Stimulated activated CD8-positive, alpha-beta memory T cell treated with anti-CD3 and anti-CD28 coated beads, Interleukin-2, amount 100 ng/mL, for 1 hour (primary cell): ENCODE measurements around the gene GRM6.
A peak's percentile ranks its signal among the peaks of the same experiment; 100 is the strongest.

Experiments used
- DNase-seq, 2 donors: peaks; one replicate each; pipeline ENCODE4 v3.0.0-alpha.2; 2020; ENCODE audit warnings: low read depth in 2 of 2

GRM6 gene

GRCh38 chr5:178994580-178995340 lies at the start of gene GRM6:
GRM6 (minus strand) TSS chr5:178995320; CDS start chr5:178994944, 376 bp downstream.
- no peak for DNase-seq

GRCh38 chr5:179044765-179045164 lies 49.6 kb upstream of the GRM6 start:
- DNase-seq, result no peak

- no peak for DNase-seq
These were observed 38.0 kb upstream of the GRM6 start for GRCh38 chr5:179033004-179033580.

GRCh38 chr5:179023528-179024189 lies 28.5 kb upstream of the GRM6 start, which contains the start of gene ZNF879:
ZNF879 (plus strand) TSS chr5:179023804; CDS start chr5:179025005, 1,201 bp downstream.
- DNase-seq, result peak; percentile 86 to 87

GRCh38 chr5:179008667-179009066 lies 13.5 kb upstream of the GRM6 start:
- no peak for DNase-seq

- no peak for DNase-seq
These were observed 11.4 kb upstream of the GRM6 start for GRCh38 chr5:179006564-179006963.

GRCh38 chr5:178998441-178998840 lies 3.3 kb upstream of the GRM6 start:
- no peak for DNase-seq

GRCh38 chr5:178997191-178997590 lies 2.1 kb upstream of the GRM6 start:
- no peak for DNase-seq

GRCh38 chr5:178996156-178996555 lies 1.0 kb upstream of the GRM6 start:
- DNase-seq, result no peak

GRCh38 chr5:178995341-178995690 lies 196 bp upstream of the GRM6 start:
- DNase-seq, result no peak

- DNase-seq, result no peak
These were observed 1.1 kb downstream of the GRM6 start for GRCh38 chr5:178993955-178994579.

GRCh38 chr5:178993236-178993765 lies 1.8 kb downstream of the GRM6 start:
- no peak for DNase-seq

- no peak for DNase-seq
These were observed 2.7 kb downstream of the GRM6 start for GRCh38 chr5:178992291-178992895.

GRCh38 chr5:178991190-178992145 lies 3.7 kb downstream of the GRM6 start:
- DNase-seq, result no peak

GRCh38 chr5:178990491-178990890 lies 4.6 kb downstream of the GRM6 start:
- no peak for DNase-seq

- DNase-seq, result no peak
These were observed 5.8 kb downstream of the GRM6 start for GRCh38 chr5:178989311-178989710.

GRCh38 chr5:178988436-178989220 lies 6.5 kb downstream of the GRM6 start:
- no peak for DNase-seq

- DNase-seq, result no peak
These were observed 8.7 kb downstream of the GRM6 start for GRCh38 chr5:178986326-178986960.
